NT2/D1 (cell line): ENCODE data around the gene ZNF844.

Experiments
- SUZ12 ChIP-seq: IDR thresholded peaks from 2 replicates; pipeline ENCODE4 v1.6.1; 2011; ENCODE audit not compliant: insufficient read length, insufficient read depth; ENCODE audit errors: extremely low read depth
- YY1 ChIP-seq: IDR thresholded peaks from 2 replicates; pipeline ENCODE4 v1.6.1; 2011; ENCODE audit not compliant: insufficient read length, insufficient read depth
- ZNF274 ChIP-seq: IDR thresholded peaks from 2 replicates; pipeline ENCODE4 v1.6.1; 2011; ENCODE audit warnings: mild to moderate bottlenecking, low read depth, low read length

GRCh38 chr19:12092956-12093355, 28.4 kb downstream of the ZNF844 start:
- TF ChIP-seq SUZ12 (no peak), YY1 (no peak), ZNF274 (no peak)
